COLO668 (cell line): Measurements from ENCODE around the gene CDK16.

Source experiments
- DNase-seq: peaks from one replicate; lab custom pipeline; 2025; ENCODE audit not compliant: unreplicated experiment; lab: John Stamatoyannopoulos, UW

The CDK16 gene

DNA sequence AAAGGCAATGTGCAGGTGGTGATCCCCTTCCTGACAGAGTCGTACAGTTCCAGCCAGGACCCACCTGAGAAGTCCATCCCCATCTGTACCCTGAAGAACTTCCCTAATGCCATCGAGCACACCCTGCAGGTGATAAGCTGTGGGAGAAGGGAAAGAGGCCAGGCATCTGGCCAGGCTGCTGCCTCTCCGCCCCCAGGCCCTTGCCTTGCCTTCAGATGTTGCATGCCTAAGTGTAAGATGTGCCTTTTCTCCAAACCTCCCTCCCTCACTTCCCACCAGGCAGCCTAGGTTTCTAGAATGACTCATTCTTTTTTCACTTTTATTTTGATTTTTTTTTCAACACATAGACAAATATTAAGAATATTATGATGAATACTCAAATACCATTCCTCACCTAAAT lies 12.2 kb upstream of the CDK16 start:
- no peak for DNase-seq

GRCh38 chrX:47208108-47208507 lies 10.4 kb upstream of the CDK16 start:
- no peak for DNase-seq

- DNase-seq = no peak
These were observed 8.8 kb upstream of the CDK16 start for GRCh38 chrX:47209508-47210238.

DNA sequence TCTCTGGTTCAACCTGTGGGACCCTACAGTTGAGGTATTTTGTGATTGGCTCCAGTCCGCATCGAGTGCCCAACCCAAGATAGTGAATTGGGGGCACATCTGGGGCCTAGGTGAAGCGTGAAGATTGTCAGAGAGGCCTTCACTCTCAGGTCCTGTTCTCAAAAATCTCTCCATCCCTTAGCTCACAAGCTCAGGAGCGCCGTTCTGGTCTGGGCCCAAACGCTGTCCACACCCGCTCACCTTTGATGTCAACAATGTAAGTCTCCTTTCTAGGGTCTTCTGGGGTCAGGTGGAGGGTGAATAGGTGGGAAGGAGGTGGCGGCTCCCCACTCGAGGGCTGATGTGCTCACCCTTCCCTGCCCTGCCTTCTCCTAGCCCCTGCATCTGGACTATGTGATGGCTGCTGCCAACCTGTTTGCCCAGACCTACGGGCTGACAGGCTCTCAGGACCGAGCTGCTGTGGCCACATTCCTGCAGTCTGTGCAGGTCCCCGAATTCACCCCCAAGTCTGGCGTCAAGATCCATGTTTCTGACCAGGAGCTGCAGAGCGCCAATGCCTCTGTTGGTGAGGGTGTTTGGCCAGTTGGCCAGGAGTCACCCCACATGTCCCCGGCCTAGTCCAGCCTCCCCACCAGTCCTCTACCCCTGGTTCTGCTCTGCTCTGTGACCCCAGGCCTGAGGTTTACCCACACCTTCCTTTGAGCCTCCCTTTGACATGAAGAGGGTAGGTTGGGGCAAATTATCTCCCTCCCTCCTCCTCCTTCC lies 7.6 kb upstream of the CDK16 start:
- no peak for DNase-seq

- no peak for DNase-seq
These were observed 5.8 kb upstream of the CDK16 start for GRCh38 chrX:47212381-47213293.

- DNase-seq = no peak
These were observed 3.9 kb upstream of the CDK16 start for GRCh38 chrX:47214435-47215077.

DNA sequence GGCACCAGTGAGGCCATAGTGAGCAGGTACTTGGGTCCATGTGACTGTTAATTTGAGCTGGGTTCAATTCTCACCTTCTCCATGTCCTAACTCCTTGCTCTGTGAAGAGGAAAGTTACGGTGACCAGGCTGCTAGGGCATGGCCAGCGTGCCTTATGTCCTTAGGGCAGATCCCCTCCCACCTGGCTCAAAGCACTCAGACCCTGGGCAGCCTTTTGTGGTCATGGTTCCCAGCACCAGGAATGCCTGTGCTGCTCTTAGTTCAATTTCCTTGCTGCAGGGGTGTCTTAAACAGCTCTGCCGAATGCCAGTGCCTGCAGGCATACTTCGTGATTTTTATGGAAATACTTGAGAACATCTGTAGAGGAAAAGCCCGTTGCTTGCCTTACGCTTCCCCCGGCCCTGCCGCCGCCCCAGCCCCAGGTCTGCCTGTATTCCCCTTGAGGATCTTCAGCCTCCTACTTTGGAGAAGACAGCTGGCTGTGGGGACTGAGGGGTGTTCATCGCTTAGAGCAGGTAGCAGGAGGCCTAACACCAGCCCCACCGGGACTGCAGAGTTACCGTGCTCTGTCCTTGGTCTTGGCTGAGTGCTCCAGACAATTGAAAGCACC lies 3.1 kb upstream of the CDK16 start:
- DNase-seq = no peak

DNA sequence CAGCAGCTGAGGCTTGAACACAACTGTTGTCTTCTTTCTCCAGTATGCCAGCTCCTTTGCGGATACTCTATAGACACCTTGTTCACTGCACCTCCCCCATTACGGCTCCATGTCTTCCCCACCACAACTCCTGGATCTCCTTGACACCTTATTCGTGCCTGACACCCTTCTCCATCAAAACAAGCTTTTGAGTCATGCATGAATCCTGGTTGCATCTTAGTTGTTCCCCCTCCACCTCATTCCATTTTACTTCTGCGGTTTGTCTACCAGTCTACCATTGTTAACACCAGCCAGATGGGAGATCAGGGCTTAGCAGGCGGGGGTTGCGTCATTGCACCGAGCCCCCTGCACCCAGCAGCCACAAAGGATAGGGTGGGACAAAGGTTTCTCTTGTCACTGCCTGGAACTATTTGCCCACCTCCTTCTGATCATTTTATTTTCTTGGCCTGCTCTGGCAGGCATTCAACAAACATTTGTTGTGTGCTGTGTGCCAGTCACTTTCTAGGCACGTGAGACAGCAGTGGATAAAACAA lies 2.0 kb upstream of the CDK16 start:
- DNase-seq = no peak

GRCh38 chrX:47217121-47217851 lies 1.2 kb upstream of the CDK16 start:
- peak; percentile 47 for DNase-seq

- DNase-seq = peak; percentile 96
These were observed 615 bp upstream of the CDK16 start for GRCh38 chrX:47217852-47218279.

DNA sequence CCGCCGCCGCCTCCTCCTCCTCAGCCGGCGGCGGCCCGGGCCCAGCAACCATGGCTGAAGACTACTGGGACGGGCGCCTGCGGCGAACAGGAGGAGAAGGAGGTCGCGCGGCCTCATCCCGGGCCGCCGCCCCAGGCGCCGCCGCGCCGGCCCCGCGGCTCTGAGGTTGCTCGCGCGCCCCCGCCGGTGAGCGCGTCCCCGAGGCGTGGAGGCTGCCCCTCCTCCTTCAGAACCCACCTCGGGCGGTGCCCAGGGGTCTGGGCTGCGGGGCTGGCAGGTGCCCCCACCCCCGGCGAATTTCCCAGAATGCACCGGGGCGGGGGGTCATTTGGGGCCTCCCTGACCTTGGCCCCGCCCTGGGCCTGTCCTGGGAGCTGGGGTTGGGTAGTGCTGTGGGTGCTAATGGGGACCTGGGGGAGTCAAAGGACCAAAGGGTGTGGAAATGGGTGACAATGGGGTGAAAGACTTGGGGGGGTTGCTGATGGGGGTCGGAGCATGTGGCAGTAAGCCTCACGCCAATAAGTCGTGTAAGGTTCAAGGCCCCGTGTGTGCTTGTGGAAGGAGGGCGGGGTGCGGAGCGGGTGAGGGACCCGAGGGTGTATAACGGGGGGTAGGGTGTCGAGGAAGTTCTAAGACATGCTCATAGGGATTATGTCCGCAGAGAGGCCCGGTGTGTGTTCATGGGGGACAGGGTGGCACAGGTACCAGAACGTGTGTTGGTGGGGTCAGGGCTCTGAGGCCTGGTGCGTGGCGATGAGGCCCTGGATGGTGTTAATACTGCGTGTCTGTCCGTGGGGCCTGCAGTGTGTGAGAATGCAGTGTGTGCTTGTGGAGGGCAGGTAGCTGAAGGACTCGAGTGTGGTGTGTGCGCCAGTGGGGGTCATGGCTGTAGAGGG lies 687 bp downstream of the CDK16 start:
- peak; percentile 45 for DNase-seq

GRCh38 chrX:47221756-47222155 lies 3.3 kb downstream of the CDK16 start:
- DNase-seq = no peak

DNA sequence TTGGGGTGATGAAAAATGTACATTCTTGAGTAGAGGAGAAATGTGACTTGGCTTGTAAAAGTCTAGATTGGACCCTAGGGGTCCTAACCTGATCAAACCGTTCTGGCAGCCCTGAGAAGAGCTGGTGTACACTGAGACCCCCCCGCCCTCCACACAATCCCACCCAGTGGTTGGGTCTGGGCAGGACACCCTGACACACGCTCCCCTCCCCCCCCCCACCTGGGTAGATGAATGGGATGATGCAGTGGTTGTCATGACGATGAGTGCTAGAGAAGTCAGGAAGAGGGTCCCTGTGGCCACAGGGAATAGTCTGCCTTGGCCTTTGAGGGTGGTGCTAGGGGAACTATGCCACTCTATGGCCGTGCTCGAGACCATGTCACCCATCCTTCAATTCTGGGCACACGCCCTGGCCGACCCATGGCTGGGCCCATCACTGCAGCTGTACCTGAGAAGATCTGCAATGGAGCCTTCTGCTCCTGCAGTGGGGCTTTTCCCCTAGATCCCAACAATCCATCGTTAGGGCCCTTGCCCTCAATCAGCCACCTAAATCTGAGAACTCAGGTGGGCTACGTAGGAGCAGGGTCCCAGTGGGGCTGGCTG lies 4.4 kb downstream of the CDK16 start:
- DNase-seq = no peak

GRCh38 chrX:47223476-47224250 lies 5.2 kb downstream of the CDK16 start:
- no peak for DNase-seq

DNA sequence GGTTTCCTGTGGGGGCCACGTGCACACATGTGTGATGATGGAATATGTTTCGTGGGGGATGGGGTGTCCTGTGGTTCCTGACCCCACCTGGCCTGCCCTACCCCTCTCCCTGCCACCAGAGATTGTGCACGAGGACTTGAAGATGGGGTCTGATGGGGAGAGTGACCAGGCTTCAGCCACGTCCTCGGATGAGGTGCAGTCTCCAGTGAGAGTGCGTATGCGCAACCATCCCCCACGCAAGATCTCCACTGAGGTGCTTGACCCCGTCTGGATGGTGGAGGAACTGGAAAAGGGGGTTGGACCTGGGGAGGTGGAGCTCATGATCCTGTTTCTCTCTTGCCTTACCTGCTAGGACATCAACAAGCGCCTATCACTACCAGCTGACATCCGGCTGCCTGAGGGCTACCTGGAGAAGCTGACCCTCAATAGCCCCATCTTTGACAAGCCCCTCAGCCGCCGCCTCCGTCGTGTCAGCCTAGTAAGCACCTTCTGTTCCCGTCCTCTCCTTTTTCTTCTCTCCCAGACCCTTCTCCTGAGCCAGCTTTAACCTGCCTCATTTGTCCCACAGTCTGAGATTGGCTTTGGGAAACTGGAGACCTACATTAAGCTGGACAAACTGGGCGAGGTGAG lies 5.9 kb downstream of the CDK16 start:
- no peak for DNase-seq

- no peak for DNase-seq
These were observed 6.4 kb downstream of the CDK16 start for GRCh38 chrX:47224896-47225290.

DNA sequence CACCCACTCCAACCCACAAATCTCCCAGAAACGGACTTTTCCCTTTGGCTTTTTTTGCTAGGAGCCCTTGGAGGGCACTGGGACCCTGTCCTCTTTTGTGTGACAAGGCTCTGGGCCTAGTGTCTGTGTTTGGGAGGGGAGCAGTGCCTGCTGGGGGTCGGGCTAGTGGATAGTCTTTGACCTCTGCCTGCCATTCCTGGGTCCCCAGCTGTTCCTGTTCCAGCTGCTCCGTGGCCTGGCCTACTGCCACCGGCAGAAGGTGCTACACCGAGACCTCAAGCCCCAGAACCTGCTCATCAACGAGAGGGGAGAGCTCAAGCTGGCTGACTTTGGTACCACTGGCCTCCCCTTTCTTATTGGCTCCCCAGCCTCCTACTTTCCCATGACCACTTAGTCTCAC lies 7.6 kb downstream of the CDK16 start:
- no peak for DNase-seq
